Mesenchymal stem cell (in vitro differentiated cells and primary cell): ENCODE measurements around the gene ARL4A. TPM values are rescaled to one million over a fixed set of nuclear protein-coding genes. Genes with fewer than 3 reads are reported as not detected.

Experiments used
- DNase-seq: peaks from one replicate; pipeline ENCODE4 v3.0.0-alpha.2; 2013
- H2AFZ ChIP-seq: one replicate; pipeline ENCODE4 v1.6.1; 2013; ENCODE audit warnings: low read depth, mild to moderate bottlenecking, control low read depth, inconsistent platforms, low read length, moderate library complexity
- H2AK5ac ChIP-seq: 2 replicates; pipeline ENCODE4 v1.6.1; 2013; ENCODE audit warnings: low read length, moderate library complexity, mild to moderate bottlenecking, inconsistent platforms; ENCODE audit not compliant: severe bottlenecking
- H2BK120ac ChIP-seq: one replicate; pipeline ENCODE4 v1.6.1; 2013; ENCODE audit warnings: low read depth, mild to moderate bottlenecking, inconsistent platforms, low read length, moderate library complexity
- H2BK12ac ChIP-seq, 2 experiments: one replicate each; pipeline ENCODE4 v1.6.1; 2013; ENCODE audit warnings: inconsistent platforms in 2 of 2, low read length in 2 of 2, mild to moderate bottlenecking in 2 of 2, moderate library complexity in 2 of 2, control low read depth in 1 of 2
- H2BK15ac ChIP-seq: one replicate; pipeline ENCODE4 v1.6.1; 2013; ENCODE audit warnings: mild to moderate bottlenecking, low read depth, inconsistent platforms; ENCODE audit not compliant: poor library complexity, severe bottlenecking
- H2BK5ac ChIP-seq: 2 replicates; pipeline ENCODE4 v1.6.1; 2013; ENCODE audit warnings: low read depth, mild to moderate bottlenecking, low read length, control low read depth, inconsistent platforms; ENCODE audit not compliant: poor library complexity, severe bottlenecking
- H3K14ac ChIP-seq, 2 experiments: one replicate each; pipeline ENCODE4 v1.6.1; 2013; ENCODE audit warnings: inconsistent platforms in 2 of 2, low read length in 2 of 2, control low read depth in 1 of 2, mild to moderate bottlenecking in 1 of 2, moderate library complexity in 1 of 2
- H3K18ac ChIP-seq, 2 experiments: one replicate each; pipeline ENCODE4 v1.6.1; 2013; ENCODE audit warnings: inconsistent platforms in 2 of 2, low read length in 2 of 2, control low read depth in 1 of 2, low read depth in 1 of 2, mild to moderate bottlenecking in 1 of 2
- H3K23ac ChIP-seq, 2 experiments: one replicate each; pipeline ENCODE4 v1.6.1; 2013; ENCODE audit warnings: inconsistent platforms in 2 of 2, low read length in 2 of 2, mild to moderate bottlenecking in 2 of 2, moderate library complexity in 2 of 2, control low read depth in 1 of 2
- H3K27ac ChIP-seq: 2 replicates; pipeline ENCODE4 v1.5.1; 2013; ENCODE audit warnings: mild to moderate bottlenecking, moderate library complexity, low read length, control low read depth, inconsistent platforms; ENCODE audit not compliant: poor library complexity, severe bottlenecking
- H3K27me3 ChIP-seq, 2 experiments: 2 replicates each; pipeline versions ENCODE4 v1.6.1 to v1.7.0; 2013; ENCODE audit warnings: low read length in 2 of 2, mild to moderate bottlenecking in 2 of 2, moderate library complexity in 2 of 2, control low read depth in 1 of 2, inconsistent platforms in 1 of 2; ENCODE audit not compliant: control insufficient read depth in 1 of 2, insufficient read depth in 1 of 2
- H3K36me3 ChIP-seq, 2 experiments: 2 replicates each; pipeline versions ENCODE4 v1.6.1 to v1.7.0; 2013; ENCODE audit warnings: low read length in 2 of 2, control low read depth in 1 of 2, inconsistent platforms in 1 of 2, low read depth in 1 of 2, mild to moderate bottlenecking in 1 of 2; ENCODE audit not compliant: insufficient read depth in 2 of 2, control insufficient read depth in 1 of 2
- H3K4ac ChIP-seq, 2 experiments: one replicate each; pipeline ENCODE4 v1.6.1; 2013; ENCODE audit warnings: inconsistent platforms in 2 of 2, low read length in 2 of 2, mild to moderate bottlenecking in 2 of 2, moderate library complexity in 2 of 2, control low read depth in 1 of 2, low read depth in 1 of 2
- H3K4me1 ChIP-seq: 2 replicates; pipeline ENCODE4 v1.6.1; 2013; ENCODE audit warnings: low read depth, low read length, control low read depth; ENCODE audit not compliant: control insufficient read depth, insufficient read depth
- H3K4me2 ChIP-seq: 2 replicates; pipeline ENCODE4 v1.6.1; 2013; ENCODE audit warnings: low read length, mild to moderate bottlenecking, inconsistent platforms; ENCODE audit not compliant: poor library complexity, severe bottlenecking
- H3K4me3 ChIP-seq, 2 experiments: 2 replicates each; pipeline versions ENCODE4 v1.5.1 to v1.7.0; 2013; ENCODE audit warnings: low read length in 2 of 2, mild to moderate bottlenecking in 2 of 2, control low read depth in 1 of 2, low read depth in 1 of 2; ENCODE audit not compliant: insufficient read depth in 1 of 2
- H3K79me1 ChIP-seq: replicated peaks from 2 replicates; pipeline ENCODE4 v1.6.1; 2013; ENCODE audit warnings: mild to moderate bottlenecking, control low read depth, low read length, inconsistent platforms; ENCODE audit not compliant: poor library complexity, severe bottlenecking
- H3K9ac ChIP-seq: 2 replicates; pipeline ENCODE4 v1.7.0; 2013; ENCODE audit warnings: mild to moderate bottlenecking, low read length, moderate library complexity
- H3K9me3 ChIP-seq: 2 replicates; pipeline ENCODE4 v1.7.0; 2013; ENCODE audit warnings: mild to moderate bottlenecking, low read length; ENCODE audit not compliant: control insufficient read depth
- H4K8ac ChIP-seq: one replicate; pipeline ENCODE4 v1.6.1; 2013; ENCODE audit warnings: inconsistent platforms, mild to moderate bottlenecking, low read length, moderate library complexity
- H4K91ac ChIP-seq: one replicate; pipeline ENCODE4 v1.6.1; 2013; ENCODE audit warnings: mild to moderate bottlenecking, low read length, inconsistent platforms
- WGBS: methylation state at CpG from one replicate; pipeline ENCODE4 v1.1.7; 2013; ENCODE audit warnings: mixed read lengths; 5-methylcytosine and 5-hydroxymethylcytosine counted together
- small RNA-seq: library from polyadenylated mRNA; stranded (forward); fragments of <200 nt; extraction: miRNeasy Mini kit (QIAGEN cat#:217004); gene quantifications from one replicate; pipeline ENCODE3, GENCODE V24; 2013; ENCODE audit warnings: low read depth

The ARL4A gene

DNA sequence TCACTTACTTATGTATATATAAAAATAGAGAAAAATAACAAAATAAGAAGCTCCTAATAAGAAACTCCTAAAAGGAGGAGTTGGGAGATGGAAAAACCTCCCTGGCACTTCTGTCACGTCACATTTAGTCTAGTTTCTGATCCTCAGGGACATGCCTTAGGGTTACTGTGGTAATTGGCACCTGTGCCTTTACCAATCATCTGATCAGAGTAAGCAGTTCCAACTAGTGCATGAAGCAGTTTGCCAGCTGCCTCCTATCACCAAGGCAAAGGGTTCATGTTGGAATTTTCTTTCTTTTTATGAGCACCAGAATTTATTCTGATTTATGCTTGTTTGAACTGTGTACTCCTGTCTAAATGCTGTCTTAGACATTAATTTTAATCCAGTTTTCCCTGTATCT lies 49.9 kb downstream of the ARL4A start:
- Histone ChIP-seq H3K9ac (no peak overlapping the region), H2AFZ (no peak overlapping the region), H3K4me1 (no peaks in the 10 kb centered on the region), H2BK120ac (no peak overlapping the region), H3K27ac (no peak overlapping the region), H3K4me3 (no peak overlapping the region), H4K8ac (no peak overlapping the region), H3K79me1 (no peaks in the 10 kb centered on the region), H3K36me3 (no peaks in the 10 kb centered on the region), H2AK5ac (no peak overlapping the region), H3K4ac (no peak overlapping the region), H4K91ac (no peak overlapping the region), H3K4me2 (no peak overlapping the region), H2BK15ac (no peak overlapping the region), H3K9me3 (no peaks in the 10 kb centered on the region), H3K18ac (no peak overlapping the region), H2BK12ac (no peak overlapping the region), H3K27me3 (no peaks in the 10 kb centered on the region), H2BK5ac (no peak overlapping the region), H3K14ac (no peak overlapping the region), H3K23ac (no peak overlapping the region)
- WGBS: 100% methylated on average over 1 of the region's 1 CpG
- DNase-seq: no peak

DNA sequence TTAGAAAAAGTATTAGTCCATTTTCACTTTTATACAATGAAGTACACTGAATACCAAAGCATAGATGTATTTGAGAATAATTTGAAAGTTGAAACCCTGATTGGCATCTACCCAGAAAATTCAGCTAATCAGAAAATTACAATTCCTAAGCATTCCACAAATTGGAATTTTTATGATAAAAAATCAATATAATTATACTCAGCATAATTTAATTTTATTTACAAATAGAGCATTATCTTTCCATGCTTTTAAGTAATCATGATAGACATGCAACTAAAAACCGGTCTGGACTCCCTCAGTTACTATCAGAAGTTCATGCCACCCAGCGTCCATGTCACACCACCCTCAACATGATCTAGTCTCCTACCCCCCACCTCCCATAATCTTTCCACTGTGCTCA lies 50.4 kb downstream of the ARL4A start:
- Histone ChIP-seq H3K79me1 (no peaks in the 10 kb centered on the region), H3K27ac (no peak overlapping the region), H2BK12ac (no peak overlapping the region), H3K18ac (no peak overlapping the region), H3K4me1 (no peaks in the 10 kb centered on the region), H3K36me3 (no peaks in the 10 kb centered on the region), H2BK15ac (no peak overlapping the region), H2BK5ac (no peak overlapping the region), H4K91ac (no peak overlapping the region), H3K4me3 (no peak overlapping the region), H2AFZ (no peak overlapping the region), H3K4ac (no peak overlapping the region), H3K9ac (no peak overlapping the region), H3K14ac (no peak overlapping the region), H4K8ac (peak overlapping the region; percentile 72), H2BK120ac (no peak overlapping the region), H3K9me3 (no peaks in the 10 kb centered on the region), H2AK5ac (peak overlapping the region; percentile 31), H3K23ac (no peak overlapping the region), H3K4me2 (no peak overlapping the region), H3K27me3 (no peaks in the 10 kb centered on the region)
- WGBS: 93% methylated on average over 2 of the region's 2 CpGs
- DNase-seq: no peak

DNA sequence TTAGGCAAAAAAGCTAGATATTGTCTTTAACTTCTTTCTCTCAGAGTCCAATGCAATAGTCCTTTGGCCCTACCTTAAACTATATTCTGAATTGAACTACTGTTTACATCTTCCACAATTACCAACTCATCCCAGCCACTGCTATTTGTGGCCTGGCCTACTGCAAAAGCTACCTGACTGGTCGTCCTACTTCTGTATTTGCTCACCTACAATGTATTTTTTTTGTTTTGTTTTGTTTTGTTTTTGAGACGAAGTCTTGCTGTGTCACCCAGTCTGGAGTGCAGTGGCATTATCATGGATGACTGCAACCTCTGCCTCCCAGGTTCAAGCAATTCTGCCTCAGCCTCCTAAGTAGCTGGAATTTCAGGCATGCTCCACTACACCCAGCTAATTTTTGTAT lies 51.2 kb downstream of the ARL4A start:
- no peak overlapping the region for H2BK120ac ChIP-seq
- no peak overlapping the region for H3K4ac ChIP-seq
- no peak overlapping the region for H3K27ac ChIP-seq
- H3K18ac ChIP-seq: no peak overlapping the region
- H4K8ac ChIP-seq: no peak overlapping the region
- H3K23ac ChIP-seq: no peak overlapping the region
- no peak overlapping the region for H4K91ac ChIP-seq
- no peak overlapping the region for H3K14ac ChIP-seq
- H3K4me1 ChIP-seq: no peaks in the 10 kb centered on the region
- no peaks in the 10 kb centered on the region for H3K27me3 ChIP-seq
- H2AFZ ChIP-seq: no peak overlapping the region
- H2BK12ac ChIP-seq: no peak overlapping the region
- H3K4me2 ChIP-seq: no peak overlapping the region
- H3K79me1 ChIP-seq: no peaks in the 10 kb centered on the region
- H3K4me3 ChIP-seq: no peak overlapping the region
- H3K36me3 ChIP-seq: no peaks in the 10 kb centered on the region
- H3K9me3 ChIP-seq: no peaks in the 10 kb centered on the region
- 100% methylated on average over 2 of the region's 2 CpGs for WGBS
- no peak overlapping the region for H2BK15ac ChIP-seq
- no peak for DNase-seq
- H3K9ac ChIP-seq: no peak overlapping the region
- H2BK5ac ChIP-seq: no peak overlapping the region
- no peak overlapping the region for H2AK5ac ChIP-seq

Small RNA genes within 50 kb of the gene (small RNA-seq; reads per million reads assigned to genes)
- not detected for gene RF00264
